HFF-Myc (cell line): ENCODE measurements around the gene TRAM2.

ENCODE experiments used
- DNase-seq: peaks from one replicate; pipeline ENCODE4 v3.0.0-alpha.2; 2011; ENCODE audit warnings: low read depth; ENCODE audit errors: extremely low read depth
- H3K4me3 ChIP-seq: replicated peaks from 2 replicates; pipeline ENCODE4 v1.5.1; 2011; ENCODE audit warnings: low read depth, mild to moderate bottlenecking, control low read depth, low read length
- TF ChIP-seq, protein P1 (sequence below): IDR thresholded peaks from 2 replicates; pipeline ENCODE4 v1.5.1; 2012; ENCODE audit warnings: mild to moderate bottlenecking, low read depth, low read length, control low read depth; ENCODE audit errors: missing control alignments

TRAM2 gene

GRCh38 chr6:52527436-52527835, 49.4 kb downstream of the TRAM2 start:
- DNase-seq, result no peak
- no peak overlapping the region for H3K4me3 ChIP-seq
- TF ChIP-seq, protein P1, sequence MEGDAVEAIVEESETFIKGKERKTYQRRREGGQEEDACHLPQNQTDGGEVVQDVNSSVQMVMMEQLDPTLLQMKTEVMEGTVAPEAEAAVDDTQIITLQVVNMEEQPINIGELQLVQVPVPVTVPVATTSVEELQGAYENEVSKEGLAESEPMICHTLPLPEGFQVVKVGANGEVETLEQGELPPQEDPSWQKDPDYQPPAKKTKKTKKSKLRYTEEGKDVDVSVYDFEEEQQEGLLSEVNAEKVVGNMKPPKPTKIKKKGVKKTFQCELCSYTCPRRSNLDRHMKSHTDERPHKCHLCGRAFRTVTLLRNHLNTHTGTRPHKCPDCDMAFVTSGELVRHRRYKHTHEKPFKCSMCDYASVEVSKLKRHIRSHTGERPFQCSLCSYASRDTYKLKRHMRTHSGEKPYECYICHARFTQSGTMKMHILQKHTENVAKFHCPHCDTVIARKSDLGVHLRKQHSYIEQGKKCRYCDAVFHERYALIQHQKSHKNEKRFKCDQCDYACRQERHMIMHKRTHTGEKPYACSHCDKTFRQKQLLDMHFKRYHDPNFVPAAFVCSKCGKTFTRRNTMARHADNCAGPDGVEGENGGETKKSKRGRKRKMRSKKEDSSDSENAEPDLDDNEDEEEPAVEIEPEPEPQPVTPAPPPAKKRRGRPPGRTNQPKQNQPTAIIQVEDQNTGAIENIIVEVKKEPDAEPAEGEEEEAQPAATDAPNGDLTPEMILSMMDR, result no peak

GRCh38 chr6:52526634-52527033, 50.2 kb downstream of the TRAM2 start:
- DNase-seq, result no peak
- no peak overlapping the region for H3K4me3 ChIP-seq
- TF ChIP-seq, protein P1, result no peak

- TF ChIP-seq, protein P1, result no peak
- DNase-seq, result no peak
- no peak overlapping the region for H3K4me3 ChIP-seq
Measured at GRCh38 chr6:52524918-52525317, 51.9 kb downstream of the TRAM2 start.

DNA sequence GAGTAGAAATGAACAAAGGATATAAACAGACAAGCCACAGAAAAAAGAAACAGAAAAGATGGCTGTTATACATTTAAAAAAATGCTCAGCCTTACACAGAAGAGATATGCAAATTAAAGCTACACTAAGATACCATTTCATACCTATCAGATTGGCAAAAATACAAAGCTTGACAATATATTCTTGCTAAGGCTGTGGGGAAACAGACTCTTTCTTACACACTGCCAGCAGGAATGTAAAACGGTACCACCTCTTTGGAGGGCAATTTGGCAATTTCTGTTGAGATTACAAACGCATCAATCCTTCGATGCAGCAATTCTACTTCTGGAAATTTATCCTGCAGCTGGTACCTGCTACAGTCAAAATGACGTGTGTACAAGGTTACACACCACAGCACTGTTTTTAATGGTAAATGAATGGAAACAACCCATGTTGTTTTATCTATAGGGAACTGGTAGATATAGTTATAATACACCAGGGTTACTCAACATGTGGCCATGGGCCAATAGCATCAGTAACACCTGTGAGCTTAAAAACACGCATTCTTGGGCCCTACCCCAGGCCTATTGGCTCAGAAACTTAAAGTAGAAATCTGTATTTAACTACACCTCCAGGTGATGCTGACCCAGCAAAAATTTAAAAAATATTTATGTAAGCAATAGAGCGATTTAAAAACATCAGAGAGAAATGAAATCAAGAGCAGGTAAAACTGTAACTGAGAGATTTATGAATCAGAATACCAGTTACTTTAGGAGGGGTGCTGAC, 53.3 kb downstream of the TRAM2 start:
- TF ChIP-seq, protein P1, result no peak
- no peak for DNase-seq
- no peak overlapping the region for H3K4me3 ChIP-seq

GRCh38 chr6:52522655-52523054, 54.2 kb downstream of the TRAM2 start:
- no peak overlapping the region for H3K4me3 ChIP-seq
- DNase-seq, result no peak
- TF ChIP-seq, protein P1, result no peak

DNA sequence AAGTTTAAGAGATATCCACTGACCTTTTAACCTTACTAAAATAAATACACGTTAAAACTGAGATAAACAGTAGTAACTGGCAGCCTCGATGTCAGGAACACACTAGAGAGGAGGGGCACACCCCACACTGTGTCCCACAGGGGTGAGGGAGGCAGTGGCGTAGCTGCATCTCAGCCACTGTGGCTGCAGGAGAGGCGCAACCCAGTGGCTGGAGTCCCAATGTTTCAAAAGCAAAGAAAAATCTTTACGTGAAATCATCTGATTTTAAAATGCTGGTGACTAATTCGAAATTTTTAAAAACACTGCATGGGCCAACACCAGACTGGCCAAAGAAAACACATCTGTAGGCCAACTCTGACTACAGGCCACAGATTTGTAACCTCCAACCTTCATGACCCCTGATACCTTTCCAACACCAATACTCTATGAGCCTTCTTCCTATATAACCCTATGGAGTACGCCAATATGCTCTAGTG, 54.7 kb downstream of the TRAM2 start:
- TF ChIP-seq, protein P1, result no peak
- no peak for DNase-seq

More for the DNA sequence above, 54.7 kb downstream of the TRAM2 start:
- H3K4me3 ChIP-seq, result no peak overlapping the region
